Loucy (cell line): ENCODE measurements around the gene MCF2L.

Experiments used
- H2AFZ ChIP-seq: fragments of 200-600 bp; sonication (generic); 2 replicates; pipeline ENCODE4 v1.6.0; 2016; ENCODE audit warnings: antibody characterized with exemption, mild to moderate bottlenecking, low read length, moderate library complexity
- H3F3A ChIP-seq: fragments of 200-600 bp; 2 replicates; pipeline ENCODE4 v1.6.0; 2016; ENCODE audit warnings: antibody characterized with exemption, low read depth, mild to moderate bottlenecking
- H3K27me3 ChIP-seq: fragments of 200-600 bp; sonication (generic); 2 replicates; pipeline ENCODE4 v1.6.1; 2014; ENCODE audit warnings: low read length, mild to moderate bottlenecking; ENCODE audit not compliant: insufficient read depth, poor library complexity, severe bottlenecking
- H3K36me3 ChIP-seq: fragments of 200-600 bp; sonication (generic); 2 replicates; pipeline ENCODE4 v1.6.1; 2016; ENCODE audit warnings: low read length; ENCODE audit not compliant: insufficient read depth
- H3K4me1 ChIP-seq: fragments of 200-600 bp; sonication (generic); 2 replicates; pipeline ENCODE4 v1.5.1; 2014; ENCODE audit warnings: low read length, mild to moderate bottlenecking; ENCODE audit not compliant: insufficient read depth, poor library complexity, severe bottlenecking
- H3K4me2 ChIP-seq: fragments of 200-600 bp; sonication (generic); 2 replicates; pipeline ENCODE4 v1.6.0; 2014; ENCODE audit warnings: antibody characterized with exemption, low read length, low read depth, mild to moderate bottlenecking; ENCODE audit not compliant: poor library complexity, severe bottlenecking
- H3K4me3 ChIP-seq: fragments of 200-600 bp; sonication (generic); 2 replicates; pipeline ENCODE4 v1.5.1; 2014; ENCODE audit warnings: low read length, mild to moderate bottlenecking, mixed read lengths; ENCODE audit not compliant: poor library complexity, severe bottlenecking
- H3K79me2 ChIP-seq: fragments of 200-600 bp; sonication (generic); 2 replicates; pipeline ENCODE4 v1.6.1; 2014; ENCODE audit warnings: low read length; ENCODE audit not compliant: insufficient read depth
- H3K9ac ChIP-seq: fragments of 200-600 bp; sonication (generic); 2 replicates; pipeline ENCODE4 v1.6.0; 2014; ENCODE audit warnings: mild to moderate bottlenecking, low read depth, low read length, moderate library complexity; ENCODE audit not compliant: poor library complexity, severe bottlenecking
- H3K9me2 ChIP-seq: fragments of 200-600 bp; sonication (generic); replicated peaks from 2 replicates; pipeline ENCODE4 v1.6.1; 2016; ENCODE audit warnings: low read depth, low read length, mixed read lengths
- H3K9me3 ChIP-seq: fragments of 200-600 bp; sonication (generic); 2 replicates; pipeline ENCODE4 v1.6.1; 2014; ENCODE audit warnings: mild to moderate bottlenecking, antibody characterized with exemption, low read length, low read depth; ENCODE audit not compliant: insufficient read depth
- H4K20me1 ChIP-seq: fragments of 200-600 bp; sonication (generic); 2 replicates; pipeline ENCODE4 v1.6.0; 2014; ENCODE audit warnings: antibody characterized with exemption, low read length, mild to moderate bottlenecking; ENCODE audit not compliant: insufficient read depth, poor library complexity, severe bottlenecking
- EZH2phosphoT487 ChIP-seq: fragments of 200-600 bp; IDR thresholded peaks from 2 replicates; pipeline ENCODE4 v1.6.1; 2018; ENCODE audit warnings: antibody characterized with exemption, mild to moderate bottlenecking, moderate library complexity, borderline replicate concordance
- TF ChIP-seq, protein P1 (sequence below): fragments of 200-600 bp; sonication (generic); conservative IDR thresholded peaks from 2 replicates; pipeline ENCODE4 v1.5.1; 2014; ENCODE audit warnings: mild to moderate bottlenecking, antibody characterized with exemption, low read length

MCF2L gene

GRCh38 chr13:112974671-112975070 is 5.7 kb downstream of the MCF2L start:
- no peak overlapping the region for H3K9ac ChIP-seq
- H3F3A ChIP-seq, result no peaks in the 10 kb centered on the region
- H4K20me1 ChIP-seq, result no peaks in the 10 kb centered on the region
- no peaks in the 10 kb centered on the region for H3K79me2 ChIP-seq
- H3K4me2 ChIP-seq, result no peak overlapping the region
- H3K4me1 ChIP-seq, result peaks cover 4% of the 10 kb centered on the region
- H3K27me3 ChIP-seq, result peaks cover 6% of the 10 kb centered on the region
- no peaks in the 10 kb centered on the region; the same call in 1 of the 2 replicates for H3K9me3 ChIP-seq
- no peaks in the 10 kb centered on the region for H3K9me2 ChIP-seq
- no peak overlapping the region for H2AFZ ChIP-seq
- no peaks in the 10 kb centered on the region for H3K36me3 ChIP-seq
- H3K4me3 ChIP-seq, result no peak overlapping the region
- TF ChIP-seq, protein P1, sequence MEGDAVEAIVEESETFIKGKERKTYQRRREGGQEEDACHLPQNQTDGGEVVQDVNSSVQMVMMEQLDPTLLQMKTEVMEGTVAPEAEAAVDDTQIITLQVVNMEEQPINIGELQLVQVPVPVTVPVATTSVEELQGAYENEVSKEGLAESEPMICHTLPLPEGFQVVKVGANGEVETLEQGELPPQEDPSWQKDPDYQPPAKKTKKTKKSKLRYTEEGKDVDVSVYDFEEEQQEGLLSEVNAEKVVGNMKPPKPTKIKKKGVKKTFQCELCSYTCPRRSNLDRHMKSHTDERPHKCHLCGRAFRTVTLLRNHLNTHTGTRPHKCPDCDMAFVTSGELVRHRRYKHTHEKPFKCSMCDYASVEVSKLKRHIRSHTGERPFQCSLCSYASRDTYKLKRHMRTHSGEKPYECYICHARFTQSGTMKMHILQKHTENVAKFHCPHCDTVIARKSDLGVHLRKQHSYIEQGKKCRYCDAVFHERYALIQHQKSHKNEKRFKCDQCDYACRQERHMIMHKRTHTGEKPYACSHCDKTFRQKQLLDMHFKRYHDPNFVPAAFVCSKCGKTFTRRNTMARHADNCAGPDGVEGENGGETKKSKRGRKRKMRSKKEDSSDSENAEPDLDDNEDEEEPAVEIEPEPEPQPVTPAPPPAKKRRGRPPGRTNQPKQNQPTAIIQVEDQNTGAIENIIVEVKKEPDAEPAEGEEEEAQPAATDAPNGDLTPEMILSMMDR, result no peak
- no peak for TF ChIP-seq EZH2phosphoT487

GRCh38 chr13:112975401-112975939 is 6.5 kb downstream of the MCF2L start:
- no peaks in the 10 kb centered on the region for H4K20me1 ChIP-seq
- TF ChIP-seq, protein P1, result no peak
- no peak for TF ChIP-seq EZH2phosphoT487

GRCh38 chr13:112976526-112976925 is 7.5 kb downstream of the MCF2L start:
- H3K4me2 ChIP-seq, result no peak overlapping the region
- no peaks in the 10 kb centered on the region for H3K36me3 ChIP-seq
- no peaks in the 10 kb centered on the region for H3F3A ChIP-seq
- H3K9ac ChIP-seq, result no peak overlapping the region
- no peaks in the 10 kb centered on the region for H3K79me2 ChIP-seq
- H3K9me2 ChIP-seq, result no peaks in the 10 kb centered on the region
- no peaks in the 10 kb centered on the region for H3K27me3 ChIP-seq
- no peak overlapping the region for H3K4me3 ChIP-seq
- H2AFZ ChIP-seq, result no peak overlapping the region
- H3K9me3 ChIP-seq, result no peaks in the 10 kb centered on the region; the same call in 1 of the 2 replicates
- H4K20me1 ChIP-seq, result no peaks in the 10 kb centered on the region
- TF ChIP-seq, protein P1, result no peak
- no peak for TF ChIP-seq EZH2phosphoT487
- no peaks in the 10 kb centered on the region for H3K4me1 ChIP-seq

More at GRCh38 chr13:112975401-112975939, 6.5 kb downstream of the MCF2L start:
- no peaks in the 10 kb centered on the region for H3K9me2 ChIP-seq
- H3K9me3 ChIP-seq, result no peaks in the 10 kb centered on the region; the same call in 1 of the 2 replicates
- no peaks in the 10 kb centered on the region for H3K79me2 ChIP-seq
- no peak overlapping the region for H3K4me3 ChIP-seq
- H2AFZ ChIP-seq, result no peak overlapping the region
- H3K36me3 ChIP-seq, result no peaks in the 10 kb centered on the region
- no peaks in the 10 kb centered on the region for H3F3A ChIP-seq
- H3K4me2 ChIP-seq, result no peak overlapping the region
- no peaks in the 10 kb centered on the region for H3K4me1 ChIP-seq
- no peaks in the 10 kb centered on the region for H3K27me3 ChIP-seq
- H3K9ac ChIP-seq, result no peak overlapping the region
